Measurements from ENCODE around the gene KIDINS220. TPM values are rescaled to one million over a fixed set of nuclear protein-coding genes. Genes with fewer than 3 reads are reported as not detected.

Gene KIDINS220
- total and polyA plus RNA-seq, 9 of the 15 experiments (the other 6 are each of a cell fraction or from before 2014, with no cell fraction given) = 15.2 to 48.0 (median 34.4) TPM

GRCh38 chr2:8684540-8684877 lies 152.9 kb downstream of the KIDINS220 start:
- Histone ChIP-seq H3K9ac (ENCODE audit: insufficient read depth in 1 of 2, low read depth in 2 of 2, low read length in 2 of 2) (peak overlapping the region; percentile 73 to 91), H3K9me3 (replicated peaks; ENCODE audit: control insufficient read depth, insufficient read depth, low read depth, low read length) (no peaks in the 10 kb centered on the region; the same call in 1 of the 2 replicates), H2AFZ (ENCODE audit: low read depth, low read length) (peak overlapping the region; percentile 87), H3K79me2 (ENCODE audit: control insufficient read depth, insufficient read depth, low read length) (peaks cover 22% of the 10 kb centered on the region), H3K27me3 (ENCODE audit: control insufficient read depth in 2 of 2, insufficient read depth in 2 of 2, low read length in 2 of 2) (no peaks in the 10 kb centered on the region), H4K20me1 (replicated peaks; ENCODE audit: control insufficient read depth, insufficient read depth, low read length) (peaks cover 6% of the 10 kb centered on the region), H3K4me1 (replicated peaks in 1 of 2; ENCODE audit: control insufficient read depth in 2 of 2, insufficient read depth in 2 of 2, low read length in 2 of 2) (peaks cover 26 to 31% of the 10 kb centered on the region in 2 experiments), H3K4me2 (ENCODE audit: insufficient read depth, low read length) (peak overlapping the region; percentile 71), H3K4me3 (peak overlapping the region; percentile 60; the same call in 1 of the 2 replicates), H3K27ac (ENCODE audit: extremely low read depth, low read depth, low read length) (peak overlapping the region; percentile 70), H3K36me3 (ENCODE audit: control insufficient read depth, insufficient read depth, low read length) (no peaks in the 10 kb centered on the region), H3K9me1 (ENCODE audit: control insufficient read depth, insufficient read depth, low read length) (no peaks in the 10 kb centered on the region)
- 0% methylated on average over 3 of the region's 3 CpGs for WGBS (ENCODE audit: insufficient coverage, low coverage, missing lambda C conversion rate)
- no TSS peak for BruUV-seq (replicated peaks)
- DNase-seq (ENCODE audit: extremely low read depth in 1 of 4, low spot score in 3 of 4) (peak in 3 of 4 experiments; percentile 23 to 72 (median 67)), FAIRE-seq (peak; percentile 86), ATAC-seq (peak; percentile 33)
- ChIA-PET CTCF (ENCODE audit: low intra/inter-chr PET ratio) (interaction anchor here (0.6 to 2.7 kb wide), 2 partner anchors 159 to 169 kb away, joined by 3 to 41 read pairs; no protein-coding TSS in a partner anchor), POLR2A (interaction anchor here (0.6 to 1.3 kb wide), 11 partner anchors 8 to 377 kb away, joined by 3 to 13 read pairs (median 4); no protein-coding TSS in a partner anchor)
- intact Hi-C loops (cut with micrococcal nuclease) = loop anchor here (2.0 to 10.0 kb wide), 5 partner anchors 40 to 1590 kb away; no protein-coding TSS in a partner anchor
- in situ Hi-C loops (cut with MboI) = loop anchor here (10.0 to 25.0 kb wide), 4 partner anchors 410 to 1597 kb away; no protein-coding TSS in a partner anchor
- TF ChIP-seq MXD1 (CRISPR knock-in tag; IDR thresholded peaks at IDR 0.05; ENCODE audit: borderline replicate concordance, poor library complexity, severe bottlenecking) (no peak), SOX6 (IDR thresholded peaks at IDR 0.05) (peak; percentile 52; the same call in 1 of the 2 replicates), YBX1 (IDR thresholded peaks at IDR 0.05) (no peak), KAT2B (IDR thresholded peaks at IDR 0.05; ENCODE audit: low read depth, low read length) (no peak), SMC3 (conservative IDR thresholded peaks at IDR 0.05; ENCODE audit: insufficient read depth, low read depth, low read length) (0 out of 2 replicates have a peak, but pooled peaks have one; percentile 16), FOXK2 (conservative IDR thresholded peaks at IDR 0.05 in 1 of 2, IDR thresholded peaks at IDR 0.05 in 1 of 2; ENCODE audit: low read depth in 2 of 2) (0 out of 4 replicates have a peak, but pooled peaks of 1 of the 2 experiments have one; percentile 34), FOXA3 (CRISPR knock-in tag; conservative IDR thresholded peaks at IDR 0.05 in 1 of 2, IDR thresholded peaks at IDR 0.05 in 1 of 2) (peak in 1 of 2 experiments; percentile 62; a peak in 2 of 4 replicates), SMARCA4 (IDR thresholded peaks at IDR 0.05) (0 out of 2 replicates have a peak, but pooled peaks have one; percentile 14), NCOA6 (IDR thresholded peaks at IDR 0.05) (no peak), TBP (optimal IDR thresholded peaks at IDR 0.05; ENCODE audit: low read depth, low read length) (peak; percentile 40), ZBTB43 (CRISPR knock-in tag; IDR thresholded peaks at IDR 0.05) (no peak), JUND (IDR thresholded peaks at IDR 0.05; ENCODE audit: borderline replicate concordance, low read depth, low read length) (0 out of 2 replicates have a peak, but pooled peaks have one; percentile 23), JUND (tag; IDR thresholded peaks at IDR 0.05; ENCODE audit: borderline replicate concordance, low read depth, low read length) (no peak; the same call in 2 of the 3 replicates), NBN (IDR thresholded peaks at IDR 0.05; ENCODE audit: low read depth) (0 out of 2 replicates have a peak, but pooled peaks have one; percentile 15), ATF7 (IDR thresholded peaks at IDR 0.05) (no peak)
- TF ChIP-seq, protein P1, sequence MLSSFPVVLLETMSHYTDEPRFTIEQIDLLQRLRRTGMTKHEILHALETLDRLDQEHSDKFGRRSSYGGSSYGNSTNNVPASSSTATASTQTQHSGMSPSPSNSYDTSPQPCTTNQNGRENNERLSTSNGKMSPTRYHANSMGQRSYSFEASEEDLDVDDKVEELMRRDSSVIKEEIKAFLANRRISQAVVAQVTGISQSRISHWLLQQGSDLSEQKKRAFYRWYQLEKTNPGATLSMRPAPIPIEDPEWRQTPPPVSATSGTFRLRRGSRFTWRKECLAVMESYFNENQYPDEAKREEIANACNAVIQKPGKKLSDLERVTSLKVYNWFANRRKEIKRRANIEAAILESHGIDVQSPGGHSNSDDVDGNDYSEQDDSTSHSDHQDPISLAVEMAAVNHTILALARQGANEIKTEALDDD (IDR thresholded peaks at IDR 0.05) = peak; percentile 60; the same call in 1 of the 2 replicates
- TF ChIP-seq, protein P2, sequence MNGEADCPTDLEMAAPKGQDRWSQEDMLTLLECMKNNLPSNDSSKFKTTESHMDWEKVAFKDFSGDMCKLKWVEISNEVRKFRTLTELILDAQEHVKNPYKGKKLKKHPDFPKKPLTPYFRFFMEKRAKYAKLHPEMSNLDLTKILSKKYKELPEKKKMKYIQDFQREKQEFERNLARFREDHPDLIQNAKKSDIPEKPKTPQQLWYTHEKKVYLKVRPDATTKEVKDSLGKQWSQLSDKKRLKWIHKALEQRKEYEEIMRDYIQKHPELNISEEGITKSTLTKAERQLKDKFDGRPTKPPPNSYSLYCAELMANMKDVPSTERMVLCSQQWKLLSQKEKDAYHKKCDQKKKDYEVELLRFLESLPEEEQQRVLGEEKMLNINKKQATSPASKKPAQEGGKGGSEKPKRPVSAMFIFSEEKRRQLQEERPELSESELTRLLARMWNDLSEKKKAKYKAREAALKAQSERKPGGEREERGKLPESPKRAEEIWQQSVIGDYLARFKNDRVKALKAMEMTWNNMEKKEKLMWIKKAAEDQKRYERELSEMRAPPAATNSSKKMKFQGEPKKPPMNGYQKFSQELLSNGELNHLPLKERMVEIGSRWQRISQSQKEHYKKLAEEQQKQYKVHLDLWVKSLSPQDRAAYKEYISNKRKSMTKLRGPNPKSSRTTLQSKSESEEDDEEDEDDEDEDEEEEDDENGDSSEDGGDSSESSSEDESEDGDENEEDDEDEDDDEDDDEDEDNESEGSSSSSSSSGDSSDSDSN (IDR thresholded peaks at IDR 0.05; ENCODE audit: borderline replicate concordance in 1 of 2, low read depth in 2 of 2, low read length in 2 of 2) = 0 out of 4 replicates have a peak, but pooled peaks of 1 of the 2 experiments have one; percentile 49

Measured in K562 (cell line).